Peyer's patch (tissue), 4 donors: ENCODE measurements around the gene TMEM63B.

Source experiments
- CTCF ChIP-seq, 6 experiments: fragments of 450-650 bp in 4 of 6; fragments of 200-600 bp in 2 of 6; sonication (generic) in 1 of 6; IDR thresholded peaks; one replicate each; pipeline ENCODE4 v1.5.1; 2017 to 2019; ENCODE audit warnings: antibody characterized with exemption in 6 of 6, mild to moderate bottlenecking in 3 of 6, moderate library complexity in 1 of 6
- POLR2A ChIP-seq, 2 donors: fragments of 450-650 bp; IDR thresholded peaks; one replicate each; pipeline ENCODE4 v1.5.1; 2017; ENCODE audit warnings: antibody characterized with exemption in 2 of 2, mild to moderate bottlenecking in 2 of 2, moderate library complexity in 2 of 2

DNA sequence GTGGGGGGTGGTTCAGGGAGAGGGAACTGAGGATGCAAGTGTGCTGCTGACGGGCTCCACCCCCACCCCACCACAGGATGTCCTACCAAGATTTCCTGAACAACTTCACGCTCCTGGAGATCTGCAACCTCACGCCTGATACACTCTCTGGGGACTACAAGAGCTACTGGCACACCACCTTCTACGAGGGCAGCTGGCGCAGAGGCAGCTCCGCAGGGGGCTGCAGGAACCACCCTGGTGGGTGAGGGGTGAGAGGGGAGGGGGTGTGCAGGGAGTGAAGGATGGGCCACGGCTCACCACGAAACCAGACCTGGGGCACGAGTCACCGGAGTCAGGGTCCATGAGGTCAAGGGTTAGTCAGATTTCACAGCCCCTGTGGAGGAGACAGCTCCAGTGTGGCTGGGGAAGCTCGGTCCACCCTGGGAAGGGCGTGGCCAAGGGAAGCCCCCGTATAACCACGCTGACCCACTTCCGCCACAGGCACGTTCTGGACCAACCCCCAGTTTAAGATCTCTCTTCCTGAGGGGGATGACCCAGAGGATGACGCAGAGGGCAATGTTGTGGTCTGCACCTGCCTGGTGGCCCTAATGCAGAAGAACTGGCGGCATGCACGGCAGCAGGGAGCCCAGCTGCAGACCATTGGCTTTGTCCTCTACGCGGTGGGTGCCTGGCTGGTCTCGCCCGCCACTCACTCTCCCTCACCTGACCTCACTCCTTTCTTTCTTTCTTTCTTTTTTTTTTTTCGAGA is 49.6 kb downstream of the TMEM63B start:
- TF ChIP-seq POLR2A (IDR thresholded peaks at IDR 0.05) (no peak), CTCF (IDR thresholded peaks at IDR 0.05) (no peak)
